Measurements from ENCODE around the gene MCIDAS.

- TF ChIP-seq CTCF (IDR thresholded peaks at IDR 0.05) (no peak), POLR2A (IDR thresholded peaks at IDR 0.05) (no peak), POLR2AphosphoS5 (IDR thresholded peaks at IDR 0.05) (no peak)
Measured at GRCh38 chr5:55222092-55222984, 4.8 kb downstream of the MCIDAS start.

Data from prostate gland (tissue), 2 donors.